HG03196 (cell line): ENCODE data around the gene OTOF.

Experiments used
- ATAC-seq: cut with Tn5 transposase; IDR thresholded peaks from one replicate; pipeline ENCODE4 v1.9.1; 2021; ENCODE audit not compliant: unreplicated experiment

OTOF gene

DNA sequence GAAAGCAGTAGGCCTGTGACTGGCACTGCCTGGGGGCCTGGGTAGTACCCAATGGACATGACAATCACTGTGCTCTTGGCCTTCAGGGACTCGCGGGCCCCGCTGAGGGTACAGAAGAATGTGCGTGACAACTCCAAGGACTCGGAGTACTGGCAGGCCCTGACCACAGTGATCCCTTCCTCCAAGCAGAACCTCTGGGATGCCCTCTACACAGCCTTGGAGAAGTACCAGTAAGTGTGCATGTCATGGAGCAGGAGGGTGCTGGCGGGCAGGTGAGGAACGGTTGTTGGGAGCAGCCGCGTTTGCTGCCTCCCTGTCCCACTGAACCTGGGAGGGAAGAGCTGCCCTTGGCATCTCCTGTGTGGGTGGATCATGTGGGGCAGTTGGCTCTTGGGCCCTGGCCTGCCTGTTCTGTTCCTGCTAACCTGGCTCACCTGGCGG, 23.3 kb downstream of the OTOF start:
- no peak for ATAC-seq

DNA sequence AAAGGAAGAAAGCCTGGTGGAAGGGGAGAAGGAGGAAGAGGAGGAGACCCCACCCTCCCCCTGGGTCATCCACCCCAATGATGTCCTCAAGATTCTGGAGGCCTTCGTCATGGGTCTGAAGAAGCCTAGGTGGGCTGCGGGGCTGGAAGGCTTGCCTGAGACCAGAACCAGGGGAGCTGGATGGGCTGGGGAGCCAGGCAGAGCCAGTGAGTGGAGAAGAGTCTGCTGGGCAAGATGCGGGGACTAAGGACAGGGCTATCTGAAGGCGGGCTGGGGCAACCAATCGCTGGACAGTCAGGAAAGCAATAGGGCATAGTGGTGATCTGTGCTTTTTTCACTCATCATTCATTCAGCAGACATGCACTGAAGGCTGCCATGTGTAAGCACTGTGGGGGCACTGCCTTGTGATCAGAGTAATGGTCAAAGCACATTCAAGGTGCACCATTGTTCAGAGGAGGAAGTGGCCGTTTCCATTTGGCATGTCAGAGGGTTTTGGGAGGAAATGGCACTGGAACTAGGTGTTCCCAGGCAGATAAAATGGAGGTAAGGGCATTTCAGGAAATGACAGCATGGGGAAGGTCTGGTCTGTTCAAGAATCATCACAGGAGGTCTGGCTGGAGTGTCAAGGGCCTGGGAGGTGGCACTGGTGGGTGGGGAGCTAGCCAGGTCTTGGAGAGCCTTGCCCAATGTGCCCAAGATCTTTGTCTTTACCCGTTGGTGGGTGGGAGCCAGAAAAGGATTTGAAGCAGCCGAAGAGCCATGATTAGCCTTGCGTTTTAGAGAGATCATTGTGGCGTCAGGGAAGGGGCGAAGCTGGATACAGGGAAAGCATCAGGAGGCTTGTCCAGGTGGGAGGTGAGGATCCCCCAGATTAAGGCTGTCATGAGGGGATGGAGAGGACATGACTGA, 24.2 kb downstream of the OTOF start:
- no peak for ATAC-seq

DNA sequence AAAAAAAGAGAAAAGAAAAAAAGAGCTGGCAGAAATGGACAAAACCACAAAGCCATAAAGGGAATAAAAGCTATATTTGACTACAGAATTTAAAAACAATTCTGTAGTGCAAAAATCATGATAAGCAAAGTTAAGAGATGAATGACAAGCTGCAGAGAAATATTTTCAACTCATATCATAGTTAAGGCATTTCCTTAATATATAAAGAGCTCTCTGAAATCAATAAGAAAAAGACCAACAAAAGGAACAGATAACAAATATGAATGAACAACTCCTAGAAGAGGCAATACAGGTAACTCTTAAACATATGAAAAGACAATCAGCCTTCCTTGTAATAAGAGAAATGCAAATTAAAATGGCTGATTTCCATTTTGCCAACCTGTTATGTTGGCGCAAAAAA, 26.2 kb downstream of the OTOF start:
- ATAC-seq, result no peak

DNA sequence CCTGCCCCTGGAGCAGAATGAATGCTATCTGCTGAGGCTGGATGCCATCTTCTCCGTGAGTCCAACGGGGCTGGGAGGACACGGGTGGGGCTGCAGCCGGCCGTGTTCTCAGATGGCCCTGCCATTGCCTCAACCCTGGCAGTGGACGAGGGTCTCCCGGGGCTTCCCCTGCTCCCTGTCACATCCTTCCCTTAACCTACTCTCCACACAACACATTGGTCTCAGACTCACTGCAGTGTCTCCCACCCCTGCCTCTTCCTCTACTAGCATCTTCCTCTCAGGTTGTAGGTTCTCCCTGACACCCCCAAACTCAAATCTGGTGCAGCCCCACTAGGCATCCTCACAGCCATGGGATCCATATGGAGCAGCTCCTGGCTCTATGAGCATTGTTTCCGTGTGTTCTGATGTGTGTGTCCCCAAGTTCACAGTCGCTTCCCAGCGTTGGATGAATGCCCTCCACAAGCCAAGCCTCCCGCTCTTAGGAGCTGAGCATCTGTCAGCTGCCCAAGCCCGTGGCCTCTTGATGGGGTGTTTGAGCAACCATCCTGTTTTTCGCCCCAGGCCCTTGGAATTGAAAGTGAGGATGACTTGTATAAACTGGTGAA, 27.8 kb downstream of the OTOF start:
- no peak for ATAC-seq

DNA sequence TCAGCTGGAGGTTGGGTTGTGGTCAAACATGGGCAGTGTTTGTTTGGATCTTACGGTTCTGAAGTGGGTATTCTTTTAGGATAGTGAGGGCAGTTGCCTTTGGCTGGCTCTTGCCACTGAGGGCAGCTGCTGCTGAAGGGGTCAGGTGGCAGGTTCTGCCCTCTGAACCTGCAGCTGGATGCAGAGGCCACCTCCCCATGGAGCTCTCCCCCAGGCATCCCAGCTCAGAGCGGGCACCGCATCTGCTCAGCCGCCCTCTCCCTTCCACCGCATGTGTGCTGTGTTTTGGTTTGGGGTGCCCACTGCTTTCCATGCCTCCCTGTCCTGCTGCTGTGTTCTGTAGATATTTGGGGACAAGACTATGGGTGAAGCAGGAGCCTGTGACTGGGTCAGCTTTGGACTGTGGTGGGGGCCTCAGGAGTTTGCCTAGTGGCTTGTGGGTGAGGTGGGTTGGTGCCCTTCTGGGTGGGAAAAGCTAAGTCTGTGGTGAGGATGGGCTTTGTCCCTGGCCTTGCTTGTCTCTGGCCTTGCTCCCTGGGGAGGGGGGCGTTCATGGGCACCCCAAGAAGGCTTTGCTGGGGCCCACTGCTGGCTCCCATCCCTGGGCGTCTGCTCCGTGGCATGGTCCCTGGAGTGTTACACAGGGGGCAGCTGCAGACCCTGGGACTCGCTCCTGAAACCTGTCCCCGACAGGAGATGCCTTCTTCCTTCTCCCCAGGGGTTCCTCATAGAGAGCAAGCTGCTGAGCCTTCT, 28.5 kb downstream of the OTOF start:
- ATAC-seq, result no peak

DNA sequence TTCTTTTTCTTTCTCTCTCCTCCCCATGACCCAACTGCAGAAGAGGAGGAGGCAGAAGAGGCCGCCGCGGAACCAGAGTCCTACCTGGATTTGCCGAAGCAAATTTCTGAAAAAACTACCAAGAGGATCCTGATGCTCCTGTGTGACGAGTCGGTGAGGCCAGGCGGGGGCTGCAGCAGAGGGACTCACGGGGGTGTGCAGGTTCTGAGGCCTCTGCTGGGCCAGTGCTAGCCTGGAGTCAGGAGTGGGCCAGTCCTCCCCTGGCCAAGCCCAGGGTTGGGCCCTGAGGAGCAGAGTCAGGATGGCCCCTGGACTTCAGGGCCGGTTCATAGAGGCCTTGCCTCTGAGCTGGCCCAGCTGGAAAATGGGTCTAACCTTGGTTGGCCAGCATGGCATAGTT, 29.3 kb downstream of the OTOF start:
- no peak for ATAC-seq

DNA sequence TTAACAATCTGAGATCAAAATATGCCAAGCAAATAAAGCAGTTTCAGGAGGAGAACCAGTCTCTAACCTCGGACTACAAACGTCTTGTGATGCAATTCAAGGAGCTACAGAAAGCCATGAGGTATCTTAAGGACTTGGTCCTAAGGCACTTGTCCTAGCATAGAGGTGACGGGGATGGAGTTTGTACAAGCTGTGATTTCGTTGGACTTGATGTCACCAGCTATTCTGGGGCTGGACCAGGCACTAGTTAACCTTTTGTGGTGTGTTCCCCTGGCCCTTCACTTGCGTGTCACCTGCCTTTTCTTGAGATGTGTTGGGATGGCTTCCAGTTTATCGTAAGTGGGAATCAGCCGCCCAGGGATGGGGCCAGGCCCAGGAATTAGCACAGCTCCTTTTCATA, 33.7 kb downstream of the OTOF start:
- no peak for ATAC-seq

DNA sequence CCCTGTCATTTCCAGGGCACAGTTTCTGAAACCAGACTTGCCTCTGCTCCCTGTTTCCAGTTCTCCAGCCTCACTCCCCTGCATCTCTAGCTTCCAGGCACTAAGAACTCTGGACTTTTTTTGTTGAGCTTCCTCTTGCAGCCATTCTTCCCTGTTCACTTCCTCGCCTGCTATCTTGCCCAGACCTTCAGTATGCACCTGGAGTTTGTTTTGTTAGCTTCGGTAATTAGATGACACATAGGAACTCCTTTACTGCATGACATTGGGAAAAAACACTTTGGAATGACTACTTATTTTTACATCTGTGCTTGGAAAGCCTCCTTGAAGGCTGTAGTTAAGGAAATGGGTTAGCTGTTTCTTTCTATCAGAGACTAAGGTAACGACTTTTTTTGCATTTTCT, 35.2 kb downstream of the OTOF start:
- ATAC-seq, result no peak

DNA sequence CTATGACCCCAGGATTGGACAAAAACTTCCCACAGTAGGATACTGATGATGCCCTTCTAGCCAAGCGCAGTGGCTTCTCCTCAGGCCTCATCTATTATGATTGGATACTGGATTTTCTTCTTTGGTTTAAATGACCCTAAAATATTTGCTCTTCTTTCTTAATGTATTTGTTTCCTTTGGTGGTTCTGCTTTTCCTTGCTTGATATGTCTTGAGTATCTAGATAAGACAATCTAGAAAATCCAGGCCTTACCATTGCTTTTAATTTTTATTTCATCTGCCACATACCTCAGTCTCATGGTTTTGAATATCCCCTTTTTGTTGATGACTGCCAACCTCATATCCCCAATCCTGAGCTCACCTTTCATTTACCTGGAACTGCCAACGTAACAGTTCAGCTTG, 35.6 kb downstream of the OTOF start:
- ATAC-seq, result no peak

DNA sequence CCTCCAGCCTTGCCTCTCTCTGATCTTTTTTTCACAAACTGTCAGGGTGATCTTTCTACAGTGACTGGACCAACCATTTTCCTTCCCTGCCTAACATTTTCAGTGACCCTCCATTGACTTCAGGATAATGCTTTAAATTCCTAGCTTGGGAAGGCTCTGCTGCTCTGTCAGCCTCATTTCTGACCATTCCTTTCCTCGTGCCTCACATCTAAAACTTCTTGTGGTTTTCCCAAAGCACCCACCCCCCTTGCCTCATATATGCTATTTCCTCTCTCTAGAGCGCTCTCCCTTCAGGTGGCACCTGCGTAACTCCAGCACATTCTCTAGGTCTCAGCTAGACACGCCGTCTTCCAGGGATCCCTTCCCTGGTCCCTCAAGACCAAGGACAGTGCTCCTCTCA, 39.0 kb downstream of the OTOF start:
- no peak for ATAC-seq

DNA sequence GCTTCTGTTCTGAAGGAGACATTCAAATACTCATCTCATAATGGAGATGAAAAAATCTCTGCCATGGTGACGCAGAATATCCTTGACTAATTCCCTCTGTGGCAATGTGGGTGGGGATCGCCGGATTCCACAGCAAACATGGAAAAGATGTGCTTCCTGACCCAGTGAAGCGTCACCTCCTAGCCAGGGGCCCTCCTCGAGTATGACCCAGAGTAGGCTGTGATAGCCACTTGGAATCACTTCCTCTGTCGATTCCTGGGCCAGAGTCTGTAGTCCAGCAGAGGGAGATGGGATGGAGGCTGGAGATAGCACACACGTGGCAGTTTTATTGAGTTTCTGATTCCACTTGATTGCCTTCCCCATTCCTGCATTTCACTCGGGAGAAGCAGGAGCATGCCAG, 39.4 kb downstream of the OTOF start:
- no peak for ATAC-seq

DNA sequence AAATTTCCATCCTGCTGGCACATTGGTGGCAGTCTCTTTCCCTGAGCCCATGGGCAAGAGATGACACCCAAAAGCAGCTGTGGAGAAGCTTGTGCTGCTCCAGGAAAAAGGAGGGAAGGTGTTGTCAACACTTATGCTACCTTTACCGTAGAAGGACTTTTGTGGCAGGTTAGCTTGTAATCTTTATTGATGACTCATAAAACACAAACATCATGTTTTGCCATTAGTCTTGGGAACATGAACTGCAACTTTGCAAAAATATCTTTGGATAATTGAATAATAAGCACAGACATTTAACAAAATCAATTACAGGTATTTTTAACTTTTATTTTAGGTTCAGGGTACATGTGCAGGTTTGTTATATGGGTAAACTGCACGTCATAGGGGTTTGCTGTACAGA, 42.8 kb downstream of the OTOF start:
- no peak for ATAC-seq

DNA sequence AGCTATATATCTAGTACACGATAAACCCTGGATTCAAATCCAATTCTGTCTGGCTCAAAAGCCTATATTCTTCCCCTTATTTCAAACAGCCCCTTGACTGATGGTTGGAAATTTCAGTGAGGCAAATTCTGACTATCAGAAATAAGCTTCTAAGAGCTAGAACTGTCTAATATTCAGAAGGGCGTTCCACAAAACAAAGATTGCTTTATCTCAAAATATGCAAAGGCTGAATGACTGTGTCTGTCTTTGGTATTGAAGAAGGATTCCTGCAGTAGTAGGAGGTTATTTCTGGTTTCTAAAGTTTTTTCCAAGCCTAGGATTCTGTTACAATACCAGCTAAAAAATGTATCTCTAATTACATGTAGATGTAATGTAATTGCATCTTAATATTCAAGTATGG, 45.1 kb downstream of the OTOF start:
- ATAC-seq, result no peak

DNA sequence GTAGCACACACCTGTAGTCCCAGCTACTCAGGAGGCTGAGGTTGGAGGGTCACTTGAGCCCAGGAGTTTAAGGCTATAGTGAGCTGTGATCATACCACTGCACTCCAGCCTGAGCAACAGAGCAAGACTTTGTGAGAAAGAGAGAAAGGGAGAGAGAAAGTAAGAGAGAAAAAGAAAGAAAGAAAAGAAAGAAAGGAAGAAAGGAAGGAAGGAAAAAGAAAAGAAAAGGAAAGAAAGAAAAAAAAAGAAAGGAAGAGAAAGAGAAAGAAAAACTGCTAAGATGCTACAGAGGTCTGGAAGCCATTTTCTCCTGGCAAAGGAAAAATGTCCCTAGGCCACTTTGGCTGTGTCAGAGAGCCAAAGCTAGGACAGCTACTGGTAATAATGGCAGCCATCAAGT, 45.6 kb downstream of the OTOF start:
- no peak for ATAC-seq

DNA sequence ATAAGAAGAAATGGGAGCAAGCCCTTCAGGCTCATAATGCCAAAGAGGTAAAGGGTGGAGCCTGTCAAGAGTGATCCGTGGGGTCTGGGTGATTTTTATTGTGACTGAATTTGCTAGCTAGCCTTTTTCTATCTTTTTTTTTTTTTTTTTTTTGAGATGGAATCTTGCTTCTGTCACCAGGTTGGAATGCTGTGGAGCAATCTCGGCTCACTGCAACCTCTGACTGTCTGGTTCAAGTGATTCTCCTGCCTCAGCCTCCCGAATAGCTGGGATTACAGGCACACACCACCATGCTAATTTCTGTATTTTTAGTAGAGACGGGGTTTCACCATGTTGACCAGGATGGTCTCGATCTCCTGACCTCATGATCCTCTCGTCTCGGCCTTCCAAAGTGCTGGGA, 47.1 kb downstream of the OTOF start:
- ATAC-seq, result no peak

DNA sequence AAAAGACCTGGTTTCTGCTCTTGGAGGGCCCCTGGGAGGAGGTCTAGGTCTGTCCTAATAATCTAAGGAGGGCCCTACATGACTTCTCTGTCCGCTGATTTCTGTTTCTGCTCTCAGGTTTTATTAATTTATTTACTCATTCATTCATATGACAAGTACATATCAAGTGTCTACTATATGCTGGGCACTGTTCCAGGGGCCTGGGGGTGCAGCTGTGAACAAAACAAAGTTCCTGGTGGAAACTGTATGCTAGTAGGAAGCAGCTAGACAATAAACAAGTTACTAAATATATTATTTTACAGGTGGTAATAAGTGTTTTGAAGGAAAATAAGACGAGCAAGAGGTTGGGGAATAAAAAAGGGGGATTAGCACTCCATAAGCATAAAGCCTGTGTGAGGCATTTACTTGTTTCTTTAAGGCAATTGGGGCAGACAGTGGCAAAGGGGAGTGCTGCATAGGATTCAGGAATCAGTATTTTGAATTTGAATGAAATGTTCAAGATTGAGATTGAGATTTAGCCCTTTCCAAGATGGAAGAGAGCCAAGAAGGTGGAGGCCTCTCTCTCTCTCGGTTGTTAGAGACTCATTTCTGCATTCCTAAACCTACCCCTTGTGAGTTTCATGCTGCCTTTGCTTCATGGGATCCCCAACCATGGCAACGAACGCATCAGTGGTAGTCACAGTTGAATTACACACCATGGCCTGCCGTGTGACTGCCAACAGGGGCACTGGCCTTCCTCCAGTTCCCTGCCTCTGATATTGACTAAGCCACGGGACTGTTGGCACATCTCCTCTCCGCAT, 47.9 kb downstream of the OTOF start:
- no peak for ATAC-seq

DNA sequence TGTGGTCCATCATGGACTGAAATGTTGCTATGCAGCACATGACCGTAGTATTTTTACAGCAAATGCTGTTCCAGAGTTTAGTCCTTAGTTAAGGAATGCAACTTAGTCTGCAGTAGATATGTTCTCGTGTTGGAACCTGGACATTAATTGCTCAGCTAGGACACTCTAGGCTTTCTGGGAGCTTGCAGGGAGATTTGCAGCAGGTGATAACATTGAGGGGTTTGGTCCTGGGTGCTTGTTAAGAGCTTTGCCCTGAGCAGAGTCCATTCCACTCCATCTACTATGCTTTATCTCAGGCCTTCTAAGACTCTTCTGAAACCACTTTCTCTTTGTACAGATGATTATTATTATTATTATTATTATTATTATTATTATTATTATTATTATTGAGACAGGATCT, 49.1 kb downstream of the OTOF start:
- no peak for ATAC-seq

DNA sequence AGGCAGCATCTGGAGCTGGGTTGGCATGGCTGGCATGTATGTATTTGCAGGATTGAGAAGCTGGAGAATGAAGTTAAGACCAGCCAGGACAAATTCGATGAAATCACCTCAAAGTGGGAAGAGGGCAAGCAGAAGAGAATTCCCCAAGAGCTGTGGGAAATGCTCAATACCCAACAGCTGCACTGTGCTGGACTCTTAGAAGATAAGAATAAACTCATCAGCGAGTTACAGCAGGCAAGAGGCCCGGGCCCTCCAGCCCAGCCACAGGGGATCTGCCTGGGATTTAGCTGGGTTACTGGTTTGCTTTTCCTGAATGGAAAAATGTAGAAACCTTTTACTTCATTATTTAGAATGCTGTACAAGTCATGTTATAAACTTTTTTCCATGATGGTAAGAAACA, 53.7 kb downstream of the OTOF start:
- no peak for ATAC-seq

DNA sequence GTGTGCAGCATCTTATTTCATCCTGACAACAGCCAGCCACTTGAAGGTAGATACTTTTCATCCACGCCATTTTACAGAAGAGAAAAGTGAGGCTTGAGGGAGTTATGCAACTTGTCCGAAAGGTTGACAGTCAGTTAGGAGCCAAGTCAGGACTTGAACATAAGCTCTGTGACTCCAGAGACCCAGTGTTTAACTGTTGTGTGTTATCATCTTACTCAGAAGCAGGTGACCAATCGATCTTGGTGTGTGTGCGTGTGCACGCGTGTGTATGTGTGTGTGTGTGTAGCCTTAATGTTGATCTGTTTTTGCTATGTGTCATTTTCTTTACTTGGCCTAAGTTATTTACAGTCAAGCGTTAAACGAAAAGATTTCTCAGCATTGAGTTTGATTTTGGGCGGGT, 54.2 kb downstream of the OTOF start:
- no peak for ATAC-seq

DNA sequence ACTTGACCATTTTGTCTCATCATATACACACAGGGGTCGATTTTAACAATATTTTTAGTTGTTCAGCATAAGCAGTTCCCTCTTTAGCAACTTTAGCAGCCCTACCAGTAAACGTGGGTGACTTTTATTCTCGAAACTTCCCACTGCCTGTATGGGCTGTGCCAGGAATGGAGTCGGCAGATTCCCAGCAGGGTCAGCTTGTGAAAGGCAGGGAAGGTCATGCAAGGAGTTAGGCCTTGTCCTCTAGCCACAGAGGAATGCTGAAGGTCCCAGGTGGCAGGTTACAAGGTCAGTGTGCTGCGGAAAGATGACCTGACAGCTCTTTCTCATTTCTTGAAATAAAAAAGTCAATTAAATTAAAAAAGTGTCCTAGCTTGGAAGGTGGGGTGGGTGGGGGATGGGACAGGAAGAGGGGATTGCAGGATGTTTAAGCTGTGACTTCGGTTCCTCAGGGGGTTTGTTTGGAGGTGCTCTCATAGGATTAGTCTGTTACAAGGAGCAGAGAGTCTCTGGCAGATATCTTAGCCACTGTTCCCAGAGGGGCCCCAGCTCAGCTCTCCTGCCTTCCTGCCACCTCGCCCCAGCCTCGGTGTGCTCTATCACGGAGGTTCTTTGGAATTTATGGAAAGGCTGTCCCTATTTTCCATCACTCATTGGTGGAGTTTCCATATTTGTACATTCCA, 54.8 kb downstream of the OTOF start:
- ATAC-seq, result no peak

DNA sequence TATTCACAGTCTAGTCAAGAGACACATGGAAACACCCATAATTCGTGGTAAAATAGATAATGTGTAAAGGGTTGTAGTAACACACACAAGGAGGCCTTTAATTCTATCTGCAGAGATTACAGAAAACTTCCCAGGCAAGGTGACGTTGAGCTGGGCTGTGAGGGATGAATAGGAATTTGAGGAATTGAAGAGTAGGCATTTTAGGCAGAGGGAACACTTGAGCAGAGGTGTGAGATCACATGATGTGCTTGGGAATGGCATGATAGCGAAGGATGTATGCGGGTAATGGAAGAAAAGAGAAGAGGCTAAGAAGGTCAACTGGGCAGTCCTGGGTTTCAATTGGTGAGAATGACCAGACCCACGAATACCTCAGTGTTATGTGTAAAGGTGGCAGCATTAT, 56.0 kb downstream of the OTOF start:
- ATAC-seq, result no peak
